LNCAP (cell line): ENCODE data around the gene KCNMB3.

Experiments
- TF ChIP-seq, protein P1 (sequence below): fragments of 450-650 bp; IDR thresholded peaks from 2 replicates; pipeline ENCODE4 v1.5.1; 2017; ENCODE audit warnings: mild to moderate bottlenecking

KCNMB3 gene

GRCh38 chr3:179194931-179195330 lies 56.0 kb downstream of the KCNMB3 start:
- TF ChIP-seq, protein P1, sequence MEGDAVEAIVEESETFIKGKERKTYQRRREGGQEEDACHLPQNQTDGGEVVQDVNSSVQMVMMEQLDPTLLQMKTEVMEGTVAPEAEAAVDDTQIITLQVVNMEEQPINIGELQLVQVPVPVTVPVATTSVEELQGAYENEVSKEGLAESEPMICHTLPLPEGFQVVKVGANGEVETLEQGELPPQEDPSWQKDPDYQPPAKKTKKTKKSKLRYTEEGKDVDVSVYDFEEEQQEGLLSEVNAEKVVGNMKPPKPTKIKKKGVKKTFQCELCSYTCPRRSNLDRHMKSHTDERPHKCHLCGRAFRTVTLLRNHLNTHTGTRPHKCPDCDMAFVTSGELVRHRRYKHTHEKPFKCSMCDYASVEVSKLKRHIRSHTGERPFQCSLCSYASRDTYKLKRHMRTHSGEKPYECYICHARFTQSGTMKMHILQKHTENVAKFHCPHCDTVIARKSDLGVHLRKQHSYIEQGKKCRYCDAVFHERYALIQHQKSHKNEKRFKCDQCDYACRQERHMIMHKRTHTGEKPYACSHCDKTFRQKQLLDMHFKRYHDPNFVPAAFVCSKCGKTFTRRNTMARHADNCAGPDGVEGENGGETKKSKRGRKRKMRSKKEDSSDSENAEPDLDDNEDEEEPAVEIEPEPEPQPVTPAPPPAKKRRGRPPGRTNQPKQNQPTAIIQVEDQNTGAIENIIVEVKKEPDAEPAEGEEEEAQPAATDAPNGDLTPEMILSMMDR: no peak
